ENCODE measurements around the gene AATF. TPM values are rescaled to one million over a fixed set of nuclear protein-coding genes. Genes with fewer than 3 reads are reported as not detected.

AATF gene
- total RNA-seq, 1 experiment from 2014 or later: 153 TPM

DNA sequence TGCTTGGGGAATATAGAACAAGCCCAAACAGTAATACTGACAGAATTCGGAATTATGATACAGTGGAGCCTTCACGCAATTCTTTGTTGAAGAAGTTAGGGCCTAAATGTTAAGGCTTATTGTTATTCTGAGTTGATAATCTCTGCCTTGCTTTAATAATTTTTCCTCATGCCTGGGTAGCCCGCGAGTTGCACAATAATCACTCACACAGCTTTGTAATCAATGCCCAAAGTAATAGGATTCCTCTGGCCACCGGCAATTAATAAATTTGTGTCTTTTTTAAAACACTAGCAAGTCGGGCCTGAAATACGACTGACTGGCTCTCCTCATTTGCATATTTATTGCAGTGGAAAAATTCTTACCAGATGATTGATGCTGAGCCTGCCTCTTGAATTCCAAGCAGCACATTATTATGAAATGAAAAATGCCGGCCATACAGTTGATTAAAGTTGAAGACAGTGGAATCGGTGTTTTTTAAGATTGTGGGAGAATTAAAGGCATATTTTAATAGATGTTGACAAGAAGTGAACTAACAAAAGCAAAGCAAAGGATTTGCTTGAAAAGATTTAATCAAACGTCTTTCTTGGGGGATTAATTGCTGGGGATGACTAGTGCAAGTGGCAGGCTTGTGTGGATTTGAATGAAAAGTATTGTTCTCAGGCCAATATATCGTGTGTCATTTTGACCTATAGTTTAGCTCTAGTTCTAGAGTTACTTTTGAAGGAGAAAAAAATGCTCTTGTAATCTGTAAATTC is 30.2 kb downstream of the AATF start:
- no peak for DNase-seq (ENCODE audit: low read depth)

DNA sequence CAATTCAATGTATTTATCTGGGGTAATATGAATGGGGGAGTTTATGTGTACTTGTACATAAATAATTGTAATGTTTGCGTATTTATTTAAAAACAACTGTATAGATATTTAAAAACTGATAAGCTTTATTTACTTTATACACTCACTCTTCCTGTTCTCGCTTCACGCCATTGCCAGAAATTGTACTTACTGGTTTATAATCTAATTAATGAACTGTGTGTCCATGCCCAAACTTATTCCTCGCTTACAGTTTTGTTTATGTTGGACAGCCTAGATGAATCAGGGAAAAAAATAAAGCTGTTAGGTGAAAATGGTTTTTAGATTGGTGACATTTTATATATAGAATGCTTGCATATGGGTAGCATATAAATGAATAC is 30.8 kb downstream of the AATF start:
- DNase-seq (ENCODE audit: low read depth): no peak

GRCh38 chr17:36980280-36980761 is 31.6 kb downstream of the AATF start:
- no peak for DNase-seq (ENCODE audit: low read depth)

DNA sequence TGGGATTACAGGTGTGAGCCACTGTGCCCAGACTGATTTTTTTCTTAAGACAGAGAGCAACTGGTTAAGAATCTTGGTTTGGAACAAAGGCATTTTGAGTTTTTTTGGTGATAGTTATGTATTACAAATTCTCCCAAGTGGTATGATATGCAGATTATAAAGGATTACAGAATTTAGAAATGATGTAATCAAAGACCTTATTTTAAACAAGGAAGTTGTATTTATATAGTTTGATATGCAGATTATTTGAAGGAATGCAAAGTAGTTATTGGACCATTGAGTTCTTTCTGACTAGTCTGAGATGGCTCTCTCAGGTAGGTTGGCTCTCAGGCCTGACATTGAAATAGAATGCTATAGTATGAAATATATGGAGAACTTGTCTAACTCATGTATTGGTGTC is 34.9 kb downstream of the AATF start:
- DNase-seq (ENCODE audit: low read depth): no peak

DNA sequence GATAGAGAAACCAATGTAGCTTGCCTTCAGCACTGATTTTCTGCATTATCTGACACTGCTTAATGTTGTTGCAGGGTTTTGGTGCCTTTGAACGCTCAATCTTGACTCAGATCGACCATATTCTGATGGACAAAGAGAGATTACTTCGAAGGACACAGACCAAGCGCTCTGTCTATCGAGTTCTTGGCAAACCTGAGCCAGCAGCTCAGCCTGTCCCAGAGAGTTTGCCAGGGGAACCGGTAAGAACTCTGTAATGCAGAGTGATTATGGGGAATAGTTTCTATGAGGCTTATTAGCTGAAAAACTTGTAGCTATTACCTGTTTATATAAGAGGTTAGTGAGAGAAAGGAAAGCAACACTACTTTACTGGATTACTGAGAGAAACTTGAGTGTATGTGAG is 40.4 kb downstream of the AATF start:
- no peak for DNase-seq (ENCODE audit: low read depth)

DNA sequence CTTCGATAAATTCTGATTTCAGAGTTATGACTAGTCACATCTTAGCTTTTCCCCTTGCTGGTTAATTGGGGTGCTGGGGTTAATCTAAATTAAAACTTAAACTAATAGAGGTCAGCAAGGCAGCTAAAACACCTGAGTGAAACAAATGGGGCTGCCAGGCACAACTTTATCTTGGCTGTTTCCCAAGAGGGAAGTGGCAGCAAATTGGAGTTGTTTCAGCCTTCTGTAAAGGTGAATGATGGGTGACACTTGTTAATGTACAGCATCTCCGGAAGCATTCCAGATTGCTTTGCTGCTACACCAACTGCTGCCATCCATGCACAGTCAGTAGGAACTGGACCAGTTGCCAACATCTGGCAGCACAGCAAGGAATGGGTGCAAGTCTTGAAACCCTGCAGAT is 43.9 kb downstream of the AATF start:
- no peak for DNase-seq (ENCODE audit: low read depth)

DNA sequence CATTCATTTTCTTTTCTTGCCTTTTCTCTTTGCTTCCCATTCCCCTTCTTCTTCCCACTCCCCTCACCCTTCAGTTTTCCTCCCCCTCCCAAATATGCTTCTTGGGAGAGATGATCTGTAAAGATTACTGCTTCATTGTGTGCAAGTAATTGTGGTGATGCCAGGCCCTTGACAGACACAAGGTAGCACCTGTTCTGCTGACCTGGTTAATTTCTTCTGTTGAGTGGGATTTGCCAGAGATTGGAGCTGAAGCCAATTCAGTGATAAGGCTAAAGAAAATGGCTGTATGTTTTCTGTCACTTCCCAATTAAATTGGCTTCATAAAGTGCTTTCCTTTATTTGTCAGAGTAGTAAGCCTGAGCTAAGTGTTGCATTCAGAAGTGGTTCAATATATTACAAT is 44.5 kb downstream of the AATF start:
- no peak for DNase-seq (ENCODE audit: low read depth)

- DNase-seq (ENCODE audit: low read depth): no peak
These were observed 45.7 kb downstream of the AATF start for GRCh38 chr17:36994438-36994837.

- DNase-seq (ENCODE audit: low read depth): no peak
These were observed 50.7 kb downstream of the AATF start for GRCh38 chr17:36999471-36999870.

- DNase-seq (ENCODE audit: low read depth): no peak
These were observed 68.0 kb downstream of the AATF start for GRCh38 chr17:37016780-37017179.

GRCh38 chr17:37017404-37017803 is 68.7 kb downstream of the AATF start:
- no peak for DNase-seq (ENCODE audit: low read depth)

DNA sequence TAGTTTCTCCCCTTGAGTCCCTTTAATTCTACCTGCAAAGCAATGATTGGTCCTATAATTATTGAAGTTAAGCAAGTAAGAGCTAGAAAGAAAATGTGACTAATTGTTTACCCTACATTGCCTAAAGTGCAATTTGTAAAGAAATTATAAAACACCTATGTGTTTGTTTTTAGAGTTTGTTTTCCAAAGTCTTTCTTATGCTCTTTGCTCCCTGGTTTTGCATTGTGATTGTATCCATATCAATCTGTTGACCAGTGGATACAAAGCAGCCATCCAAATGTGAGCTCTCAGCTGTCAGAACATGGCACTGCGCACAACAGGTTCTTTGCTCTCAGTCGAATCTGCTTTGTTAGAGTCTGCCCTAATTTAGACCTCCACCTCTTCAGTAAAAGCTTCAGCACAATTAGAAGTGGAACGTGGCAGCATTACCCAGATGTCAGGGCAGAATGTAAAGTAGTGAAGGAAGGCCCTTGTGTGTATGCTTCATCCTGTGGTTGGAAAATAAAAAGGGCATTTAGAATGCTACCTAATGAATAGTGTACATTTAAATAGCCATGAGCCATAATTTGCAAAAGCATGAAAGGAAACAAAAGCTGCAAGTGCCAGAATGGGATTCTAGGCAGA is 70.5 kb downstream of the AATF start:
- DNase-seq (ENCODE audit: low read depth): no peak

- no peak for DNase-seq (ENCODE audit: low read depth)
These were observed 71.0 kb downstream of the AATF start for GRCh38 chr17:37019741-37020129.

- no peak for DNase-seq (ENCODE audit: low read depth)
These were observed 75.5 kb downstream of the AATF start for GRCh38 chr17:37024181-37024637.

DNA sequence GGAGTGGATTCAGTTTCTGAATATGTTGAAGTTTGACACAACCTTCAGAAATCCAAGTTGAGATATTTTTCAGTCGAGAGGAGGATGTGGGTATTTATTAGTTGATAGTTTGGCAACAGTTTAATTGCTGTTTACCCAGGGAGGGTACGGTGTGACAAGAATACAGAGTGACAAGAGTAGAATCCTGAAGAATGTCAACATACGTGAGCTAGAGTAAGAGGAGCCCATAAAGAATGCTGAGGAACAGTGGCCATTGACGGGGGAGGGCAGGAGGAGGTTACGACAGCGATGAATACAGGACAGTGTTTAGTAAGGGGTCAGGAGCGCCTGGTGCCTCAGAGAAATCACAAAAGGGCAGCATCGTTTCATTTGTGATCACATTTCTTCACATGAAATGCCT is 76.5 kb downstream of the AATF start:
- DNase-seq (ENCODE audit: low read depth): no peak

DNA sequence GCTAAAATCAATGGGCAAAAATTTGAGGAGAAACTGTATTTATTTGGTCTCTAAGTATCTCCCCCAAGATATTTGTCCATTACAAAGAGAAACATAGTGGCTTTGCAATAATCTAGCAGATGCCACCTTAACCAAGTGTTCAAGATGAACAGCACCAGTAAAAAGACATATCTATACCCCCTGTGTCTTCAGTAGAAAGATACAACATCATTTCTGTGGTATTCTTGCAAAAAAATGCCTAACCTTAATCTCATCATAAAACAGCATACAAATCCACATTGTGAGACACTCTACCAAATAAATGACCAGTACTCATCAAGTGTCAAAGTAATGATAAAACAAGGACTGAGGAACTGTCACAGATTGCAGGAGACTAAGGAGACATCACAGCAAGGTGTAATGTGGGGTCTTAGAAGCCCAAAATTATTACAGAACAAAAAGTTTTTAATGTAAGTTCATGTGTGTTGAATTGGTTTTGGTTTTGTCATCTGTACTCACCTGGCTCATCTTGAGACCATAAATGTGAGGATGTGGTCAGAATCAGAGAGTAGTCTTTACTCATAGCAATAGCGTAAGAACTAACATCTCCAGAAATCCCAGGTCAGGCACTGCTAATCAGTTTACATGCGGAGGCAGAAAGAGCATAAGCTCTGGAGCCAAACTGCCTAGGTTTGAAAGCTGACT is 77.2 kb downstream of the AATF start:
- no peak for DNase-seq (ENCODE audit: low read depth)

DNA sequence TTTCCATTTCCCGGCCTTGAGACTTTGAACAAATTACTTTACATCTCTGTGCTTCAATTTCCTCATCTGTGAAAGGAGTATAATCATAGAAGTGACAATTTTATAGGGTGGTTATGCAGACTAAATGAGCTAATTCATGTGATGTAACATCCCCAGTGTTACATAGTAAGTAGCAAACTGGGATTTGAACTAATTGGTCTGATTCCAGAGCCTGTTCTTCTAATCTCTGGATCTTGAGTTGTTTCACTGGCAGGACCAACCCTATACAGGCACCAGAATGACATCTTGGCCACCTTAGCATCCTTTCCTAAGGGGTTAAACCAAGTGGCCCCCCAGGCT is 77.7 kb downstream of the AATF start:
- DNase-seq (ENCODE audit: low read depth): no peak

DNA sequence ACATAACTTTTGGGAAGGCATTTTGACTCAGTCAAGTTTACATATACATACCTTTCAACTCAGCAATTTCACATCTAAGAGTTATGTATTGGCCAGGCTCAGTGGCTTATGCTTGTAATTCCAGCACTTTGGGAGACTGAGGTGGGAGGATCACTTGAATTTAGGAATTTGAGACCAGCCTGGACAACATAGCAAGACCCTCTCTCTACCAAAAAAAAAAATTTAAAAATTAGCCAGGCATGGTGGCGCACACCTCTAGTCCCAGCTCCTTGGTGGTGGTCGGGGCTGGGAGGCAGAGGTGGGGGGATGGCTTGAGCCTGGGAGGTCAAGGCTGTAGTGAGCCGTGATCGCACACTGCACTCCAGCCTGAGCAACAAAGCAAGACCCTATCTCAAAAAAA is 79.3 kb downstream of the AATF start:
- no peak for DNase-seq (ENCODE audit: low read depth)

DNA sequence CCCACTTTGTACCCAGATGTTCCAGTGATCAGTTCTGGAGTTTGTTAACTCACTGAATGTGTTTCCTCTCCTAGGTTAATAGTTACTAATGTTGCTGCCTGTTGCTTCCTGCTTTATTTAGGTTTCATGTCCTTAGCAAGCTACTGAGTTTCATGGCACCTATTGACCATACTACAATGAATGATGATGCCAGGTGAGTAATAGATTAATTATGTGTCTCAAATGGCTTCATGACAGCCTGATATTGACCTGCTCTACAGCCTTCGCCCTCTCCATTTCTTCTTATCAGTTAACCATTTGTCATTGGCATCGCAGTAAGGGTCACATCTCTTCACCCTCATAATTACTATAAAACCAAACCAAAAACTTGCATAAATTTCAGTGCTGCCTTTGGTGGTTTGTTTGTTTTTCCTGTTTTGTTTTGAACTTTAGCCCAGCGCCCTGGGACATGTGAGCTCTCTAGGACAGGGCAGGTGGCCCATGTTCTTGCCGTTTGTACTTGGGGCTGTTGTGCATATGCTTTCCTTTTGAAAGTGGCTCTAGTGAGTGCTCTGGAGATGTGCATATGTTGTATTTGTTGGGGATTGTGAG is 82.8 kb downstream of the AATF start:
- no peak for DNase-seq (ENCODE audit: low read depth)

- no peak for DNase-seq (ENCODE audit: low read depth)
These were observed 88.9 kb downstream of the AATF start for GRCh38 chr17:37037590-37038155.

- no peak for DNase-seq (ENCODE audit: low read depth)
These were observed 90.5 kb downstream of the AATF start for GRCh38 chr17:37039269-37039668.

- DNase-seq (ENCODE audit: low read depth): no peak
These were observed 93.2 kb downstream of the AATF start for GRCh38 chr17:37041932-37042331.

All from HT1080 (cell line).